ENCODE results near the gene RHOC. TPM values are rescaled to one million over a fixed set of nuclear protein-coding genes. Genes with fewer than 3 reads are reported as not detected.
A peak's percentile ranks its signal among the peaks of the same experiment; 100 is the strongest.

RHOC gene
- total and polyA plus RNA-seq, 2 experiments from 2014 or later: 65.4 to 76.7 TPM

DNA sequence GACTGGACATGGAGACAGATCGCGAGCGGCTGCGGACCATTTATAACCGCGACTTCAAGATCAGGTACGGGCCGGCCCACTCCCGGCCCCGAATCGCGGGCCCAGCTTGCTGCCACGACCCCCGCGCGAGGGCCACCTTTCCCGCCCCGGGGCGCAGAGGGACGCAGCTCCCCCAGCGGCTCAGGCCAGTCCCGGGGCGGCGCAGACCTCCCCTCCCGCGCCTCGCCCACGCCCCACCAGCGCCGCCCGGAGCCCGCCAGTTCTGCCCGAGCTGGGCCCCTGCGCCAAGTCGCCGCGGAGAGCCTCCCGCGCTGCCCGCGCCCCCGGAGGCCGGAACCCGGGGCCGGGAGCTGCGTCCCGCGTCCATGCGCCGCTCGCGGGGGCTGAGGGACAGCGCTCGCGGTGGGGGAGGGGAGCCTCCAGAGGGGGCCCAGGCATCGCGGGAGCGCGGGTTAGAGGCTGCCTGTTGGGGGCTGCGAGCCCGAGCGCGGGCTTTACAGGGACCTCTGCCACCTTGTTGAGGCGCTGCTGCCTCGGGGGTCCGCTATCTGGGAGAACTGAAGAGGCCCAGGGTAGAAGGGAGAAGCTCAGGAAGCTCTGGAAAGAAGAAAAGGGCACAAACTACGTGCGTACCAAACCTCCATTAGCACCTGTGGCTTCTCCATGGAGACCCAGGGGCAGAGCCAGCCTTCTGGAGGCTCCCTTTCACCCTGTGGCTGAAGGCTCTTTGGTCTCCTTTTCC lies 31.8 kb downstream of the RHOC start:
- H3K27ac ChIP-seq (ENCODE audit: low read depth): peak overlapping the region; percentile 90; the same call in 1 of the 2 replicates
- H3K4me1 Mint-ChIP-seq: peaks cover 56% of the 10 kb centered on the region
- H3K36me3 Mint-ChIP-seq (ENCODE audit: low read depth): peaks cover 24% of the 10 kb centered on the region; the same call in 2 of the 3 replicates
- peak overlapping the region; percentile 83 for H3K4me2 ChIP-seq
- H2AFZ ChIP-seq: peak overlapping the region; percentile 40
- peaks cover 18% of the 10 kb centered on the region for H3K27me3 Mint-ChIP-seq (ENCODE audit: insufficient read depth, low read depth, poor library complexity)
- H3K9me2 ChIP-seq (ENCODE audit: insufficient read depth): no peaks in the 10 kb centered on the region
- DNase-seq (ENCODE audit: low spot score): peak; percentile 82
- H4K20me1 ChIP-seq (replicated peaks; ENCODE audit: insufficient read depth): peaks cover 12% of the 10 kb centered on the region; the same call in 1 of the 2 replicates
- peak overlapping the region; percentile 90 for H3K4me3 Mint-ChIP-seq
- H3K4me1 ChIP-seq (ENCODE audit: insufficient read depth): peaks cover 48% of the 10 kb centered on the region
- H3K27ac Mint-ChIP-seq: 0 out of 2 replicates have a peak overlapping the region, but pooled peaks have one; percentile 56
- peak; percentile 66 for ATAC-seq
- H3K79me2 ChIP-seq (replicated peaks; ENCODE audit: insufficient read depth): peaks cover 42% of the 10 kb centered on the region
- no peaks in the 10 kb centered on the region for H3K36me3 ChIP-seq (ENCODE audit: insufficient read depth)
- no peak for TF ChIP-seq ZNF114 (CRISPR knock-in tag; IDR thresholded peaks at IDR 0.05)
- no peak for TF ChIP-seq ZNF331 (CRISPR knock-in tag; IDR thresholded peaks at IDR 0.05; ENCODE audit: low read depth)
- no peak for TF ChIP-seq EZH2phosphoT487 (IDR thresholded peaks at IDR 0.05; ENCODE audit: unreplicated experiment)
- no peak for TF ChIP-seq EZH2 (IDR thresholded peaks at IDR 0.05; ENCODE audit: low read depth, unreplicated experiment)
- TF ChIP-seq, protein P1, sequence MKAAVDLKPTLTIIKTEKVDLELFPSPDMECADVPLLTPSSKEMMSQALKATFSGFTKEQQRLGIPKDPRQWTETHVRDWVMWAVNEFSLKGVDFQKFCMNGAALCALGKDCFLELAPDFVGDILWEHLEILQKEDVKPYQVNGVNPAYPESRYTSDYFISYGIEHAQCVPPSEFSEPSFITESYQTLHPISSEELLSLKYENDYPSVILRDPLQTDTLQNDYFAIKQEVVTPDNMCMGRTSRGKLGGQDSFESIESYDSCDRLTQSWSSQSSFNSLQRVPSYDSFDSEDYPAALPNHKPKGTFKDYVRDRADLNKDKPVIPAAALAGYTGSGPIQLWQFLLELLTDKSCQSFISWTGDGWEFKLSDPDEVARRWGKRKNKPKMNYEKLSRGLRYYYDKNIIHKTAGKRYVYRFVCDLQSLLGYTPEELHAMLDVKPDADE (IDR thresholded peaks at IDR 0.05): no peak
- peak; percentile 33; the same call in 1 of the 2 replicates for TF ChIP-seq CREB1 (CRISPR knock-in tag; IDR thresholded peaks at IDR 0.05; ENCODE audit: low read depth)
- TF ChIP-seq, protein P2, sequence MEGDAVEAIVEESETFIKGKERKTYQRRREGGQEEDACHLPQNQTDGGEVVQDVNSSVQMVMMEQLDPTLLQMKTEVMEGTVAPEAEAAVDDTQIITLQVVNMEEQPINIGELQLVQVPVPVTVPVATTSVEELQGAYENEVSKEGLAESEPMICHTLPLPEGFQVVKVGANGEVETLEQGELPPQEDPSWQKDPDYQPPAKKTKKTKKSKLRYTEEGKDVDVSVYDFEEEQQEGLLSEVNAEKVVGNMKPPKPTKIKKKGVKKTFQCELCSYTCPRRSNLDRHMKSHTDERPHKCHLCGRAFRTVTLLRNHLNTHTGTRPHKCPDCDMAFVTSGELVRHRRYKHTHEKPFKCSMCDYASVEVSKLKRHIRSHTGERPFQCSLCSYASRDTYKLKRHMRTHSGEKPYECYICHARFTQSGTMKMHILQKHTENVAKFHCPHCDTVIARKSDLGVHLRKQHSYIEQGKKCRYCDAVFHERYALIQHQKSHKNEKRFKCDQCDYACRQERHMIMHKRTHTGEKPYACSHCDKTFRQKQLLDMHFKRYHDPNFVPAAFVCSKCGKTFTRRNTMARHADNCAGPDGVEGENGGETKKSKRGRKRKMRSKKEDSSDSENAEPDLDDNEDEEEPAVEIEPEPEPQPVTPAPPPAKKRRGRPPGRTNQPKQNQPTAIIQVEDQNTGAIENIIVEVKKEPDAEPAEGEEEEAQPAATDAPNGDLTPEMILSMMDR (conservative IDR thresholded peaks at IDR 0.05; ENCODE audit: low read depth in 2 of 2): no peak
- TF ChIP-seq STAT1 (IDR thresholded peaks at IDR 0.05; ENCODE audit: unreplicated experiment): no peak
- TF ChIP-seq, protein P3, sequence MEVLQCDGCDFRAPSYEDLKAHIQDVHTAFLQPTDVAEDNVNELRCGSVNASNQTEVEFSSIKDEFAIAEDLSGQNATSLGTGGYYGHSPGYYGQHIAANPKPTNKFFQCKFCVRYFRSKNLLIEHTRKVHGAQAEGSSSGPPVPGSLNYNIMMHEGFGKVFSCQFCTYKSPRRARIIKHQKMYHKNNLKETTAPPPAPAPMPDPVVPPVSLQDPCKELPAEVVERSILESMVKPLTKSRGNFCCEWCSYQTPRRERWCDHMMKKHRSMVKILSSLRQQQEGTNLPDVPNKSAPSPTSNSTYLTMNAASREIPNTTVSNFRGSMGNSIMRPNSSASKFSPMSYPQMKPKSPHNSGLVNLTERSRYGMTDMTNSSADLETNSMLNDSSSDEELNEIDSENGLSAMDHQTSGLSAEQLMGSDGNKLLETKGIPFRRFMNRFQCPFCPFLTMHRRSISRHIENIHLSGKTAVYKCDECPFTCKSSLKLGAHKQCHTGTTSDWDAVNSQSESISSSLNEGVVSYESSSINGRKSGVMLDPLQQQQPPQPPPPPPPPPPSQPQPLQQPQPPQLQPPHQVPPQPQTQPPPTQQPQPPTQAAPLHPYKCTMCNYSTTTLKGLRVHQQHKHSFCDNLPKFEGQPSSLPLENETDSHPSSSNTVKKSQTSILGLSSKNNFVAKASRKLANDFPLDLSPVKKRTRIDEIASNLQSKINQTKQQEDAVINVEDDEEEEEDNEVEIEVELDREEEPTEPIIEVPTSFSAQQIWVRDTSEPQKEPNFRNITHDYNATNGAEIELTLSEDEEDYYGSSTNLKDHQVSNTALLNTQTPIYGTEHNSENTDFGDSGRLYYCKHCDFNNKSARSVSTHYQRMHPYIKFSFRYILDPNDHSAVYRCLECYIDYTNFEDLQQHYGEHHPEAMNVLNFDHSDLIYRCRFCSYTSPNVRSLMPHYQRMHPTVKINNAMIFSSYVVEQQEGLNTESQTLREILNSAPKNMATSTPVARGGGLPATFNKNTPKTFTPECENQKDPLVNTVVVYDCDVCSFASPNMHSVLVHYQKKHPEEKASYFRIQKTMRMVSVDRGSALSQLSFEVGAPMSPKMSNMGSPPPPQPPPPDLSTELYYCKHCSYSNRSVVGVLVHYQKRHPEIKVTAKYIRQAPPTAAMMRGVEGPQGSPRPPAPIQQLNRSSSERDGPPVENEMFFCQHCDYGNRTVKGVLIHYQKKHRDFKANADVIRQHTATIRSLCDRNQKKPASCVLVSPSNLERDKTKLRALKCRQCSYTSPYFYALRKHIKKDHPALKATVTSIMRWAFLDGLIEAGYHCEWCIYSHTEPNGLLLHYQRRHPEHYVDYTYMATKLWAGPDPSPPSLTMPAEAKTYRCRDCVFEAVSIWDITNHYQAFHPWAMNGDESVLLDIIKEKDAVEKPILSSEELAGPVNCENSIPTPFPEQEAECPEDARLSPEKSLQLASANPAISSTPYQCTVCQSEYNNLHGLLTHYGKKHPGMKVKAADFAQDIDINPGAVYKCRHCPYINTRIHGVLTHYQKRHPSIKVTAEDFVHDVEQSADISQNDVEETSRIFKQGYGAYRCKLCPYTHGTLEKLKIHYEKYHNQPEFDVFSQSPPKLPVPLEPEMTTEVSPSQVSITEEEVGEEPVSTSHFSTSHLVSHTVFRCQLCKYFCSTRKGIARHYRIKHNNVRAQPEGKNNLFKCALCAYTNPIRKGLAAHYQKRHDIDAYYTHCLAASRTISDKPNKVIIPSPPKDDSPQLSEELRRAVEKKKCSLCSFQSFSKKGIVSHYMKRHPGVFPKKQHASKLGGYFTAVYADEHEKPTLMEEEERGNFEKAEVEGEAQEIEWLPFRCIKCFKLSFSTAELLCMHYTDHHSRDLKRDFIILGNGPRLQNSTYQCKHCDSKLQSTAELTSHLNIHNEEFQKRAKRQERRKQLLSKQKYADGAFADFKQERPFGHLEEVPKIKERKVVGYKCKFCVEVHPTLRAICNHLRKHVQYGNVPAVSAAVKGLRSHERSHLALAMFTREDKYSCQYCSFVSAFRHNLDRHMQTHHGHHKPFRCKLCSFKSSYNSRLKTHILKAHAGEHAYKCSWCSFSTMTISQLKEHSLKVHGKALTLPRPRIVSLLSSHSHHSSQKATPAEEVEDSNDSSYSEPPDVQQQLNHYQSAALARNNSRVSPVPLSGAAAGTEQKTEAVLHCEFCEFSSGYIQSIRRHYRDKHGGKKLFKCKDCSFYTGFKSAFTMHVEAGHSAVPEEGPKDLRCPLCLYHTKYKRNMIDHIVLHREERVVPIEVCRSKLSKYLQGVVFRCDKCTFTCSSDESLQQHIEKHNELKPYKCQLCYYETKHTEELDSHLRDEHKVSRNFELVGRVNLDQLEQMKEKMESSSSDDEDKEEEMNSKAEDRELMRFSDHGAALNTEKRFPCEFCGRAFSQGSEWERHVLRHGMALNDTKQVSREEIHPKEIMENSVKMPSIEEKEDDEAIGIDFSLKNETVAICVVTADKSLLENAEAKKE (CRISPR knock-in tag; IDR thresholded peaks at IDR 0.05): no peak
- H3F3A ChIP-seq (replicated peaks; ENCODE audit: low read depth): 0 out of 2 replicates have a peak, but pooled peaks cover 4% of the 10 kb centered on the region
- H3K9me3 Mint-ChIP-seq: no peaks in the 10 kb centered on the region; the same call in 2 of the 3 replicates
- H3K4me3 ChIP-seq: peak overlapping the region; percentile 71
- H3K27me3 ChIP-seq (ENCODE audit: insufficient read depth): peaks cover 12% of the 10 kb centered on the region

All from GM23338 (cell line).